Natural killer cell (primary cell): ENCODE results near the gene SLC35A2. TPM values are rescaled to one million over a fixed set of nuclear protein-coding genes. Genes with fewer than 3 reads are reported as not detected.
A peak's percentile ranks its signal among the peaks of the same experiment; 100 is the strongest.

Experiments used
- ATAC-seq, 3 donors: fragments of 150-1000 bp in 2 of 3; fragments of 200-7000 bp in 1 of 3; cut with Tn5 transposase; 1 replicate in 1 of 3; 2 replicates in 2 of 3; pipeline ENCODE4 v1.10.0; 2021; ENCODE audit warnings: mild to moderate bottlenecking in 2 of 3, moderate library complexity in 2 of 3
- DNase-seq, 2 donors: peaks; one replicate each; pipeline versions ENCODE4 v3.0.0 to v3.0.0-alpha.2; 2013 to 2021; ENCODE audit warnings: mixed read lengths in 1 of 2
- H3K27ac ChIP-seq: one replicate; pipeline ENCODE4 v1.5.1; 2013; ENCODE audit warnings: mild to moderate bottlenecking, low read length
- H3K27me3 ChIP-seq: one replicate; pipeline ENCODE4 v1.6.1; 2013; ENCODE audit warnings: low read length; ENCODE audit not compliant: control insufficient read depth, insufficient read depth
- H3K36me3 ChIP-seq: one replicate; pipeline ENCODE4 v1.6.1; 2013; ENCODE audit warnings: low read length; ENCODE audit not compliant: control insufficient read depth, insufficient read depth
- H3K4me1 ChIP-seq: one replicate; pipeline ENCODE4 v1.6.1; 2013; ENCODE audit warnings: low read length; ENCODE audit not compliant: control insufficient read depth, insufficient read depth
- H3K4me3 ChIP-seq: one replicate; pipeline ENCODE4 v1.5.1; 2013; ENCODE audit warnings: low read length
- H3K9me3 ChIP-seq: one replicate; pipeline ENCODE4 v1.6.1; 2013; ENCODE audit warnings: low read length; ENCODE audit not compliant: control insufficient read depth, insufficient read depth
- H3K27ac Mint-ChIP-seq, 2 donors: one replicate each; pipeline ENCODE4 v1.8.0; 2022; ENCODE audit warnings: mild to moderate bottlenecking in 2 of 2, mixed read lengths in 2 of 2, moderate library complexity in 1 of 2
- H3K27me3 Mint-ChIP-seq, 2 donors: one replicate each; pipeline ENCODE4 v1.8.0; 2022; ENCODE audit warnings: low read depth in 2 of 2, mixed read lengths in 2 of 2
- H3K36me3 Mint-ChIP-seq: one replicate; pipeline ENCODE4 v1.8.0; 2022; ENCODE audit warnings: mixed read lengths
- H3K4me1 Mint-ChIP-seq, 2 donors: one replicate each; pipeline ENCODE4 v1.8.0; 2022; ENCODE audit warnings: mixed read lengths in 2 of 2
- H3K4me3 Mint-ChIP-seq: one replicate; pipeline ENCODE4 v1.8.0; 2022; ENCODE audit warnings: mild to moderate bottlenecking, moderate library complexity, mixed read lengths
- H3K9me3 Mint-ChIP-seq, 2 donors: one replicate each; pipeline ENCODE4 v1.8.0; 2022; ENCODE audit warnings: mixed read lengths in 2 of 2
- WGBS: methylation state at CpG from one replicate; pipeline ENCODE4 v1.1.7; 2013; ENCODE audit warnings: missing lambda C conversion rate; ENCODE audit not compliant: insufficient coverage; 5-methylcytosine and 5-hydroxymethylcytosine counted together
- intact Hi-C: fragments of 100-400 bp; cut with micrococcal nuclease; formaldehyde crosslinking; loops from one replicate; pipeline ENCODE4 v1.14.2; 2022
- total RNA-seq, 4 donors: library from RNA; stranded (reverse); fragments of 120-200 nt in 1 of 4; gene quantifications; one replicate each; pipeline versions ENCODE4 v1.2.3 to v1.2.4, GENCODE V29; 2013 to 2022
- TF ChIP-seq, protein P1 (sequence below): fragments of 200-600 bp; IDR thresholded peaks from one replicate; pipeline ENCODE4 v1.8.0; 2022; ENCODE audit warnings: antibody characterized with exemption

The SLC35A2 gene
- total RNA-seq, 3 donors from 2014 or later (not counting 1 experiment from before 2014, with no cell fraction given): 16.5 to 30.1 (median 18.3) TPM

DNA sequence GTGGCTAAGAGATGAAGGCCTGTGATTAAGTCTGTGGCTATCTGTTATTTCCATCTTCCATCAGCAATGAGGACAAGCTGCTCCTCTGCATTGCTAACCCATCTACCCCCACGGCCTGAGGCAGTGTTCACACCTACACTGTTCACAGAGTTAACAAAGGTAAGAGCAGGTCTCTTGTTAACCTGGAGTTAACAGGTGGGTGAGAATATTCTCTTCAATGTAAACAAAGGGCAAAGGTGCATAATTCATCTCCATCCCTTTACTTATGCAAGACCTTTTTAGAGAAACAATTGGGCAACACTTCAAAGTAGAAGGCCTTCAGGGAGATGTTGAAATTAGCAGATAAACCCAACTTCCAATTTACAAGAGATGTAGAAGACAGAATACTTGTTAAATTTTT lies 2.8 kb downstream of the SLC35A2 start:
- no peaks in the 10 kb centered on the region for H3K36me3 Mint-ChIP-seq
- no peaks in the 10 kb centered on the region for H3K9me3 ChIP-seq
- WGBS: no CpG with 5 or more reads among the region's 1 CpG
- peaks cover 0 to 7% of the 10 kb centered on the region in 2 donors for H3K27me3 Mint-ChIP-seq
- intact Hi-C loops: no loop called here
- peak overlapping the region in 1 of 2 donors; percentile 43 for H3K27ac Mint-ChIP-seq
- no peaks in the 10 kb centered on the region for H3K9me3 Mint-ChIP-seq
- H3K27me3 ChIP-seq: no peaks in the 10 kb centered on the region
- no peak for DNase-seq
- TF ChIP-seq, protein P1, sequence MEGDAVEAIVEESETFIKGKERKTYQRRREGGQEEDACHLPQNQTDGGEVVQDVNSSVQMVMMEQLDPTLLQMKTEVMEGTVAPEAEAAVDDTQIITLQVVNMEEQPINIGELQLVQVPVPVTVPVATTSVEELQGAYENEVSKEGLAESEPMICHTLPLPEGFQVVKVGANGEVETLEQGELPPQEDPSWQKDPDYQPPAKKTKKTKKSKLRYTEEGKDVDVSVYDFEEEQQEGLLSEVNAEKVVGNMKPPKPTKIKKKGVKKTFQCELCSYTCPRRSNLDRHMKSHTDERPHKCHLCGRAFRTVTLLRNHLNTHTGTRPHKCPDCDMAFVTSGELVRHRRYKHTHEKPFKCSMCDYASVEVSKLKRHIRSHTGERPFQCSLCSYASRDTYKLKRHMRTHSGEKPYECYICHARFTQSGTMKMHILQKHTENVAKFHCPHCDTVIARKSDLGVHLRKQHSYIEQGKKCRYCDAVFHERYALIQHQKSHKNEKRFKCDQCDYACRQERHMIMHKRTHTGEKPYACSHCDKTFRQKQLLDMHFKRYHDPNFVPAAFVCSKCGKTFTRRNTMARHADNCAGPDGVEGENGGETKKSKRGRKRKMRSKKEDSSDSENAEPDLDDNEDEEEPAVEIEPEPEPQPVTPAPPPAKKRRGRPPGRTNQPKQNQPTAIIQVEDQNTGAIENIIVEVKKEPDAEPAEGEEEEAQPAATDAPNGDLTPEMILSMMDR: no peak
- H3K27ac ChIP-seq: no peak overlapping the region
- no peak overlapping the region for H3K4me3 Mint-ChIP-seq
- no peak for ATAC-seq
- H3K4me3 ChIP-seq: no peak overlapping the region
- peaks cover 20% of the 10 kb centered on the region for H3K4me1 ChIP-seq
- peaks cover 25 to 27% of the 10 kb centered on the region in 2 donors for H3K4me1 Mint-ChIP-seq
- peaks cover 18% of the 10 kb centered on the region for H3K36me3 ChIP-seq

DNA sequence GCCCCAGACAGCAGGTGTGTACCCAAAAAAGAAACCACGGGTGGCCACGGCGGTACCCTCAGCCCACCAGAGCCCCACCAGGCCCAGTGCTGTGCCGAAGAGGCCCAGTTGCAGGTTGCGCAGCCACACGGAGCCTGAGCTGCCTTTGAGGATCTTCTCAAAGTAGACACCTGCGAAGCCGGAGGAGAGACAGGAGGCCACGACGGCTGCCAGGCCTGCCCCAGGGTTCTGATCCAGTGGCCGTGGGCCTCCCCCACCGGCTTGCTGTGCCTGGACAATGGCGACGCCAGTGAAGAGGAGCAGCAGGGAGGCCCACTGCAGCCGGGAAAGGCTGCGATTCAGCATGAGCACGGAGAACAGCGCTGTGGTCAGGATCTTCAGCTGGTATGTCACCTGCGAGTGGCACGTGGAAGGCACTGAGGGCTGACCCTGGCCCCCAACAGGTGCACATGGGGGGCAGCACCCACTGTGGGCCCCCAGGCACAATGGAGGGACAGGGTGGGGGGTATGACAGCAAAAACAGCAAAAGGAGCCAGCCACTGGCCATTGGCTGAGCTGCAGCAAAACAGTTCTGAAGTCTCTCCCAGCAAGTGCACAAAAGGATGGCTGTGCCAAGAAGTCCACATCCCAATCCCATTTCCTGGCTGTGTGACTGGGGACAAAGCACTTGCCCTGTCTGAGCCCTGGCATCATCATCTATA lies 6.2 kb downstream of the SLC35A2 start:
- H3K36me3 Mint-ChIP-seq: no peaks in the 10 kb centered on the region
- H3K4me3 Mint-ChIP-seq: no peak overlapping the region
- TF ChIP-seq, protein P1: no peak
- H3K4me1 Mint-ChIP-seq: peaks cover under 1% of the 10 kb centered on the region in 2 donors
- Histone ChIP-seq H3K4me1 (no peaks in the 10 kb centered on the region), H3K9me3 (no peaks in the 10 kb centered on the region), H3K4me3 (no peak overlapping the region), H3K36me3 (peaks cover 28% of the 10 kb centered on the region), H3K27me3 (no peaks in the 10 kb centered on the region), H3K27ac (no peak overlapping the region)
- no peak overlapping the region for H3K27ac Mint-ChIP-seq
- no peak for DNase-seq
- intact Hi-C loops: no loop called here
- no peaks in the 10 kb centered on the region for H3K27me3 Mint-ChIP-seq
- 93% methylated on average over 20 of the region's 20 CpGs for WGBS
- no peak for ATAC-seq
- H3K9me3 Mint-ChIP-seq: no peaks in the 10 kb centered on the region

DNA sequence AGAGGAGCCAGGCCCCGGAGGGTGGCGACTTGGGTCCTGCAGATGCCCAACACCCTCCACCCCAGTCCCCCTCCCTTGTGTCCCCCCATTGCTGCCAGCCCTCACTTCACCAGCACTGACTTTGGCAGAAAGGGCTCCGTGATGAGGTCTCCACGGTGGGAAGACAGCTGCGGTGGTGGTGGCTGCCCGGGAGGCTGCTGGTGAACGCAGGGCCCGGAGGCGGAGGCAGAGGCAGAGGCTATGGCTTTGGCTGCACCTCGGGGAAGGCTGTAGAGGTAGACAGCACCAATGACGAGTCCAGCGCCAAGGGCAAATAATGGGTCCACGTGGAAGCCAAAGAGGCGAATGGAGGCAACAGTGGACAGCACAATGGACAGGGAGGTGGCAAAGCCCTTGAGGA lies 6.8 kb downstream of the SLC35A2 start:
- Histone ChIP-seq H3K4me1 (peaks cover 1% of the 10 kb centered on the region), H3K27ac (no peak overlapping the region), H3K9me3 (no peaks in the 10 kb centered on the region), H3K4me3 (no peak overlapping the region), H3K36me3 (peaks cover 28% of the 10 kb centered on the region), H3K27me3 (no peaks in the 10 kb centered on the region)
- Mint-ChIP-seq H3K36me3 (no peaks in the 10 kb centered on the region), H3K27ac (no peak overlapping the region), H3K9me3 (no peaks in the 10 kb centered on the region), H3K27me3 (no peaks in the 10 kb centered on the region), H3K4me1 (no peaks in the 10 kb centered on the region), H3K4me3 (no peak overlapping the region)
- TF ChIP-seq, protein P1: no peak
- DNase-seq (no peak), ATAC-seq (no peak)
- intact Hi-C loops: no loop called here
- WGBS: 96% methylated on average over 14 of the region's 14 CpGs

DNA sequence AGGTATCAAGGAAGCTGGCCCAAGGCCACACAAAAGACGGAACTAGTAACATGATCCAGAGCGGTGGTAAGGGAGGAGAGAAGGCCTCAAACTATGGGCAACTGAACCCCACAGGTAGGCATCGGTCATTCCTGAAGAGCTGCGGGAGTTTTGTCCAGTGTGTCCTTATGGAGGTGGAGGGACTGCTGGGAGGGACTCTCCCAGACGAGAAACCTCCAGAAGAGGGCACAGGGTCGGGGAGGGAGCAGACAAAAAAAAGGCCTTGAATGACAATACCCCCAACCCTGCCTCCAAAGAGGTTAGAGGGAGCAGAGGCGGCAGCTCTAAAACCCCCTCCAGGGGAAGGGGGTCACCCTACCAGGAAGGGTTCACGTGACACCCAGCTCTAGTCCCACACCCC lies 7.3 kb downstream of the SLC35A2 start:
- TF ChIP-seq, protein P1: no peak
- intact Hi-C loops: no loop called here
- no peak overlapping the region for H3K4me3 ChIP-seq
- Mint-ChIP-seq H3K9me3 (no peaks in the 10 kb centered on the region), H3K36me3 (no peaks in the 10 kb centered on the region), H3K27me3 (no peaks in the 10 kb centered on the region), H3K27ac (no peak overlapping the region), H3K4me3 (no peak overlapping the region), H3K4me1 (no peaks in the 10 kb centered on the region)
- no peaks in the 10 kb centered on the region for H3K27me3 ChIP-seq
- no peaks in the 10 kb centered on the region for H3K9me3 ChIP-seq
- no peak overlapping the region for H3K27ac ChIP-seq
- H3K36me3 ChIP-seq: peaks cover 28% of the 10 kb centered on the region
- WGBS: 92% methylated on average over 5 of the region's 8 CpGs
- DNase-seq: no peak
- ATAC-seq: no peak
- H3K4me1 ChIP-seq: peaks cover 6% of the 10 kb centered on the region
